KG1 (cell line): Measurements from ENCODE around the gene PDE6H.

ENCODE experiments used
- DNase-seq: peaks from one replicate; lab custom pipeline; 2025; lab: John Stamatoyannopoulos, UW

The PDE6H gene

DNA sequence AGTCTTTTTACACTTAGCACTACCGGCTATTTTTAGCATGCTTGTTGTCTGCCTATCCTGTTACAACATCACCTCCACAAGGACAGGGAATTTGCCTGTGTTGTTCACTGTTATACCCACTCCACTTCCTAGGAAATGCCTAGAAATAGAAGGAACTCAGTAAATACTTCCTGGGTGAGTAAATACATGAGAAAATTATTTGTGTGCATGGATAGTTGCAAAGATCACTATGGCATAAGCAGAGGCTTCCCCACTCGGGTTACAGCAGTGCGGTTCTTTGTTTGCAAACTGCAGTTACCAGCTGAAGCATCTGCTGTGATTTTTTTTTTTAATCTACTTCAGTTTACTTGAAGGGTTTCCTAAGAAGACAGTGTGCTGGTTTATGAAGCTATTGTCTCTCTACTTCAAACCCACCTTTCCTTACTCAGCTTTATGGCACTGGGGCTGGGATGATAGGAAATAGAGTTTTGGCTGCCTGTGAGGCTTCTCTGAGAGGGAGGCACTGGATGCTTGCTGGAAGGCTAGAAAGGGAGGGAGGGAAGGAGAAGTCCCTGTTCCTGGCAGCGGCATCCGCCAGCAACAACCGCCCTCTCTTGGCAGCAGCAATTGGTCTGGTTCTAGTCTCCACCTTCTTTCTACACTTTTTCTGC is 29.0 kb downstream of the PDE6H start:
- DNase-seq: no peak

DNA sequence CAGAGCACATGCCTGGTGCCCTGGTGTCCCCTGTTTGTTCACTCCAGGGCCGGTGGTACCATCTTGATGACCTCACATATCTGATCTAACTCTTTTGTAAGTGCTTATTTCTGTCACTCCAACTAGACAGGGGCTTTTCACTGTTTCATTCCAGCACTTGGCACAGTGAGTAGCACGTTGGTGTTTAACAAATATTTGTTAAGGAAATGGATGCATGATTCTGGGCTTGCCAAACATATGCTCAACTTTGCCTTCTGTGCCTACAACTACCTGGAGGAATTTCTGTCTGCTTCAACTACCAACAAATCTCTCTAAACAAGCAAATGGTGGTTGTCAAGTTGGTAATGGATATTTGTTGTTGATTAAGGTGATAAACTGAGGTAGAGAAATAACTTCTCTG is 31.6 kb downstream of the PDE6H start:
- DNase-seq: no peak

DNA sequence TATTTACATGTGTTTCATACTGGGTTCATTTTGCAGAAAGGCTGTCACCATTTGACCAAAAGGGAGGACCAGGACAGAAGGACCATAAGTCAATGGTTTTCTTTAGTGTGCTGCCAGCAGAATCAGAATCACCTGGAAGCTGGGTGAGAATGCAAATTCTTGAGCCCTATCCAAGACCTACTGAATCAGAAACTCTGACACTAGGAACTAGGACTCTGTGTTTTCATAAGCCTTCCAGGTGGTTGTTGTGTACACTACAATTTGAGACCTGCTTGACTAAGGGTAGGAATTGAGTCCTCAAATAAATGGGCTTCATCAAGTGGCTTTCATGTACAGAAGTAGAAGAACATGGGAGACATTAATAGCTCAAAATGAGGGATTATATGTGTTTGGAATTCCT is 32.2 kb downstream of the PDE6H start:
- no peak for DNase-seq

DNA sequence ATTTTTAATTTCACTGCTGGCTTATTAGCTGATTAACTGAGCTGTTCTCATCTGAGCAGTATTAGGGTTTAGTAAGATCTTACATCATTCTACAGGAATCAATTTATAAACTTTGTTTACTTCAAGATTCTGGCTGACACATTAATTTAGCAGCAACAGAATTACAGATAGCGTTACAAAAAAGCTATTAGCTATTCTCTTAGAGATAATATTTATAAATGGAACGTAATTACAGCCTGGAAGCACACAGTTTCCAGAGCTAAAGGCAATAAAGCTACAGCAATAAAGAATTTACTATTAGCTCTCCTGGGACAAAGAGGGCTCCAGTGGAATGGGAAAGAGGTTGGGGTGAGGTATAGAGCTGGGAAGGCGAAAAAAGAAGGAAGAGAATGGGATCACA is 34.7 kb downstream of the PDE6H start:
- DNase-seq: no peak

DNA sequence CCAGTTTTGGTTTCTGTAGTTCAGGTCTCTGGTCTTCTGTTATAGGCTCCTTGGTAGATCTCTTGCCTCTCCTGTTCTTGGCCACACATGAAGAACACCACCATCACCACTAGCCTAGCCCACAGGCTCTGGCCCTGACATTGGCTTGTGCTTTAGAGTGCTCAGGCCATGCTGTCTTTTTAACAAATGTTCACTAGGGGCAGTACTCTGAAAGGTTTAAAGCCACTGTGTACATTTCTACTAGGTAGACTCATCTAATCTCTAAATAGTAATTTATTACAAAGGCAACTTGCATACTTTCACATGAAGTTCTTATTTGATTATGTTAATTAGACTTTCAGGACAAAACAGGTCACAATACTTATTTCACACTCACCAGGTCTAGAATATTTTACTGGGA is 38.3 kb downstream of the PDE6H start:
- DNase-seq: no peak

DNA sequence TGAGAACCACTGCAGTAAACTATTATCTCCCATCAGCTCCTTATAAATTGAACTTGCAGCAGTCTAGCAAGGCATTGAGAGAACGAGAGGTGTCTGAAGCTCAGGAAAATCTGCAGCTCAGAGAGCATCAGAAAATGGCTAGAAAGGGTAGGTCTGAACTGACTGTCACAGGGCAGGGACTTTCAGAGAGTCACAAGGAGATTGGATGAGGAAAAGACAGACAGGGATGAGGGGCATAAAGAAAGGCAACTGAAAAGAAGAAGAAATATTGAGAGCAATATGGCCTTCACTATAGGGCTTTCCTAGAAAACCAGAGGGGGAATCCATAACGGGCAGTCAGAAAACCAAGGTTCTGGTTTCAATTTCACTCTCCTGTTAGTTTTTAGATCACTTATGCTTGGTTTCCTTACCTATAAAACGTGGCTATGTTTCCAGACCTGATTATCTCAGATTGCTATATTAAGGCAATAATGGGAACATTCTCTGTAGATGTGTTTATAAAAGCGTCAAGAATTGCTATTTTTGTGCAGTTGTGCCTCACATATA is 40.9 kb downstream of the PDE6H start:
- no peak for DNase-seq

DNA sequence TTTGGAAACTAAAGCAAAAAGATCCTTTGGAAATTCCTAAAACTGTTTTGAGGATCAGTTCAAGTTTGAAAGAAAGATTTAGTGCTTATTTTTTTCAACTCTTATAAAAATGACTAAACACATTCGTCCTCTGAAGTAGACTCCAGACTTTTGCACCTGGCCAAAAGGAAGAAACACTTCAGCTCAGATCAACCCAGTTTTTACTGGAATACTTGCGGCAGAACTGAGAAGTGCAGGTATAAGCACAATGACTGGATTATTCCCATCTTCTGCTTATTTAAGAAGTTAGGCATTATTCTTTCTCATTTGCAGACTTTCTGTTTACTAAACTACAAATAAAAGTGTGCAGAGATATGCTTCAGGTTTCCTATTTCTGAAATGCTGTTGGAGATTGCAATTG is 41.9 kb downstream of the PDE6H start:
- no peak for DNase-seq

DNA sequence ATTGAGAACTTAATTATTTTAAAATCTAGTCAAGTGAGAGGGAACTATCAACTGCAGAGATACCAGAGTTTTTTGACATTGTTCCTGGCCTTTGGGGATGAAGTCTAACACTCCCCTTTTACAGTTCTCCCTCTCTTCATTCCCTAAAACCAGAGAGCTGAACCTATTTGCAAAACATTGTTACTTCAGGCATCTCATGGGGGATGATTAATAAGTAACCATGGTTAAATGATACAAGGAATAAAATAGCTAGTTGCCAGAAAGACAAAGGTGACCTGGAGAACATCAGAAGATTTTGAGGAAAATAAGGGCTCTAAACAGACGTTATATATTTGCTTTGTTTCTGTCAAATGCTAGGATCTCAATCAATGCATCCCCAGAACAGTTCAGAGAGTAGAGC is 42.3 kb downstream of the PDE6H start:
- DNase-seq: no peak

DNA sequence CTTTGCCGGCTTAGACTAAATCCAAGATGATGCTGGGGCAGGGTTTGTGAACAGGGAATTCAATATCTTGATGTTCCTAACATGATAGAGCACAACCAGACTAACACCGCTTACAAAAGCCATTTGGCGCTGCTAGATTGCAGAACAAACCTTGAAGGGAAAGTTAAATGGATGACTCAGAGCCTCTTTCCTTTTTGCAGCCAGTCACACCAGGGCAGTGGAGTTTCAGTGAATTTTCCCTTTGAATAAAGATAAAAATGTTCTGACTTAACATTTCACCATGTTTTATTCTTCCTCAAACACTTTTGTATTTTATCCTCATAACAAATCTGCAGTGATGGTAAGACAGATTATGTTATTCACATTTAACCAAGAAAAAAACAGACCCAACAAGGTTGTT is 47.3 kb downstream of the PDE6H start:
- DNase-seq: no peak
